PC-9 (cell line): Measurements from ENCODE around the gene ZNF506. TPM values are rescaled to one million over a fixed set of nuclear protein-coding genes. Genes with fewer than 3 reads are reported as not detected.
"Not testable (repeated sequence)": the region's sequence is repeated elsewhere in the genome, so short reads cannot be mapped to it uniquely, and the experiment has no call there.

Experiments
- BruUV-seq: library from RNA; stranded (reverse); fragments of 400-500 nt; replicated peaks from 2 replicates; lab custom pipeline; 2021; lab: Mats Ljungman, UMichigan
- CTCF ChIA-PET: fragments of 300-600 bp; sonication (Branson Sonifier 250); formaldehyde crosslinking; loops from one replicate; lab custom pipeline; 2022; ENCODE audit warnings: antibody characterized with exemption; lab: Charles Lee
- POLR2A ChIA-PET: fragments of 300-600 bp; sonication (Branson Sonifier 250); formaldehyde crosslinking; loops from one replicate; lab custom pipeline; 2022; ENCODE audit warnings: antibody characterized with exemption; ENCODE audit not compliant: unreplicated experiment; lab: Charles Lee
- DNase-seq, 2 experiments: peaks; one replicate each; pipeline versions ENCODE4 v3.0.0 to v3.0.0-alpha.2; 2015 to 2022; ENCODE audit warnings: mixed read lengths in 1 of 2
- H2AFZ ChIP-seq: fragments of 200-600 bp; sonication (generic); 2 replicates; pipeline ENCODE4 v1.8.1; 2017; ENCODE audit warnings: antibody characterized with exemption
- H3F3A ChIP-seq: fragments of 200-600 bp; sonication (generic); 2 replicates; pipeline ENCODE4 v1.8.1; 2017; ENCODE audit warnings: antibody characterized with exemption, mild to moderate bottlenecking, low read depth; ENCODE audit not compliant: insufficient read depth
- H3K27ac ChIP-seq: fragments of 200-600 bp; sonication (generic); 2 replicates; pipeline ENCODE4 v1.6.1; 2016; ENCODE audit warnings: mixed run types
- H3K27me3 ChIP-seq: fragments of 200-600 bp; sonication (generic); 2 replicates; pipeline ENCODE4 v1.6.1; 2016; ENCODE audit warnings: low read depth, mixed run types; ENCODE audit not compliant: insufficient read depth
- H3K36me3 ChIP-seq: fragments of 200-600 bp; sonication (generic); 2 replicates; pipeline ENCODE4 v1.6.1; 2016; ENCODE audit warnings: low read depth, mixed run types
- H3K4me1 ChIP-seq: fragments of 200-600 bp; sonication (generic); replicated peaks from 2 replicates; pipeline ENCODE4 v1.6.1; 2016; ENCODE audit warnings: mixed run types; ENCODE audit not compliant: insufficient read depth
- H3K4me2 ChIP-seq: fragments of 200-600 bp; sonication (generic); 2 replicates; pipeline ENCODE4 v1.6.1; 2017; ENCODE audit warnings: mixed run types
- H3K4me3 ChIP-seq: fragments of 200-600 bp; sonication (generic); 2 replicates; pipeline ENCODE4 v1.6.1; 2016; ENCODE audit warnings: mixed run types
- H3K79me2 ChIP-seq: fragments of 200-600 bp; sonication (generic); 2 replicates; pipeline ENCODE4 v1.6.1; 2017; ENCODE audit warnings: low read depth, mixed run types
- H3K9me2 ChIP-seq: fragments of 200-600 bp; sonication (generic); 2 replicates; pipeline ENCODE4 v1.8.1; 2017; ENCODE audit warnings: mild to moderate bottlenecking; ENCODE audit not compliant: insufficient read depth
- H3K9me3 ChIP-seq: fragments of 200-600 bp; sonication (generic); 2 replicates; pipeline ENCODE4 v1.8.1; 2016; ENCODE audit warnings: low read depth; ENCODE audit not compliant: insufficient read depth
- H4K20me1 ChIP-seq: fragments of 200-600 bp; sonication (generic); 2 replicates; pipeline ENCODE4 v1.8.1; 2017; ENCODE audit not compliant: insufficient read depth
- CTCF ChIP-seq: fragments of 200-600 bp; sonication (generic); conservative IDR thresholded peaks from 2 replicates; pipeline ENCODE4 v1.6.1; 2017; ENCODE audit warnings: mixed run types, antibody characterized with exemption, mild to moderate bottlenecking, moderate library complexity
- EZH2 ChIP-seq: fragments of 200-600 bp; sonication (generic); IDR thresholded peaks from 2 replicates; pipeline ENCODE4 v1.8.0; 2017; ENCODE audit warnings: antibody characterized with exemption, low read depth
- intact Hi-C: fragments of 100-400 bp; cut with micrococcal nuclease; formaldehyde crosslinking; loops from one replicate; pipeline ENCODE4 v1.10.0; 2022; ENCODE audit not compliant: unreplicated experiment
- total RNA-seq: library from RNA; stranded (reverse); gene quantifications from 2 replicates; pipeline ENCODE4 v1.2.3, GENCODE V29; 2021

Gene ZNF506
- total RNA-seq, 1 experiment from 2014 or later = 12.6 TPM

DNA sequence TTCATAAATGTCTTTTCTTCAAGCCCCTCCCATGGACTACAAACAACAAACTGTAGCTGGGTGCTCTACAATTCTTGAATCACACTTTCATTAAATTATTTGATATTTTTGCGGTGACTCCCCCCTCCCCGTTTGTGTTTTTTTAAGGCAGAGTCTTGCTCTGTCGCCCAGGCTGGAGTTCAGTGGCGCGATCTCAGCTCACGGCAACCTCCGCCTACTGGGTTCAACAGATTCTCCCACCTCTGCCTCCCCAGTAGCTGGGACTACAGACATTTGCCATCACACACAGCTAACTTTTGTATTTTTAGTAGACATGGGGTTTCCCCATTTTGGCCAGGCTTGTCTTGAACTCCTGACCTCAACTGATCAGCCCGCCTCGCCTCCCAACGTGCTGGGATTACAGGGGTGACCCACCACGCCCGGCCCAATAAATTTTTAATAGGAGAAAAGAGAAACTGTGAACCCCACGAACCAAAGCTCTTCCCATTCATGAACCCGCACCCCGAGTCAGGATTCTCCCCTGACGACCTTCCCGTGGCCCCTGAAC, 703 bp downstream of the ZNF506 start:
- intact Hi-C loops = loop anchor here (2.0 to 5.0 kb wide), 2 partner anchors 44 to 154 kb away; partner anchors contain the start of gene ZNF101
- Histone ChIP-seq H4K20me1 (no peaks in the 10 kb centered on the region), H3K4me1 (peaks cover 5% of the 10 kb centered on the region), H3K9me3 (peaks cover 46% of the 10 kb centered on the region), H2AFZ (peak overlapping the region; percentile 100), H3F3A (peaks cover 11% of the 10 kb centered on the region; the same call in 1 of the 2 replicates), H3K27ac (no peak overlapping the region; the same call in 1 of the 2 replicates), H3K4me2 (peak overlapping the region; percentile 95), H3K79me2 (peaks cover 28% of the 10 kb centered on the region; the same call in 1 of the 2 replicates), H3K27me3 (no peaks in the 10 kb centered on the region), H3K36me3 (peaks cover 25% of the 10 kb centered on the region), H3K4me3 (peak overlapping the region; percentile 83), H3K9me2 (no peaks in the 10 kb centered on the region)
- TF ChIP-seq EZH2 (no peak), CTCF (no peak)
- DNase-seq = no peak
- ChIA-PET CTCF (no interaction called here), POLR2A (interaction anchor here (0.5 to 1.3 kb wide), 6 partner anchors 8 to 206 kb away, joined by 3 to 7 read pairs (median 4); partner anchors contain the start of genes ZNF253 and ZNF93)
- no TSS peak for BruUV-seq

- CTCF ChIA-PET = no interaction called here
- Histone ChIP-seq H3K79me2 (peaks cover 33% of the 10 kb centered on the region; the same call in 1 of the 2 replicates), H3K9me3 (peaks cover 33% of the 10 kb centered on the region), H3K27me3 (no peaks in the 10 kb centered on the region), H3K9me2 (no peaks in the 10 kb centered on the region), H2AFZ (no peak overlapping the region), H3K4me1 (peaks cover 5% of the 10 kb centered on the region), H3F3A (peaks cover 11% of the 10 kb centered on the region; the same call in 1 of the 2 replicates), H3K36me3 (peaks cover 38% of the 10 kb centered on the region), H3K27ac (no peak overlapping the region), H4K20me1 (no peaks in the 10 kb centered on the region), H3K4me3 (no peak overlapping the region), H3K4me2 (no peak overlapping the region)
- BruUV-seq = no TSS peak
- no peak for DNase-seq
- intact Hi-C loops = no loop called here
- TF ChIP-seq CTCF = no peak
- TF ChIP-seq EZH2 = no peak
- POLR2A ChIA-PET = interaction anchor here (0.6 kb wide), 1 partner anchor 41 kb away, joined by 7 read pairs; no protein-coding TSS in a partner anchor
Measured at GRCh38 chr19:19817357-19817756, 4.2 kb downstream of the ZNF506 start.

GRCh38 chr19:19816679-19817078, 4.9 kb downstream of the ZNF506 start:
- Histone ChIP-seq H3K27ac (no peak overlapping the region), H4K20me1 (no peaks in the 10 kb centered on the region), H3K4me3 (no peak overlapping the region), H2AFZ (no peak overlapping the region), H3K9me2 (no peaks in the 10 kb centered on the region), H3F3A (0 out of 2 replicates have a peak, but pooled peaks cover 8% of the 10 kb centered on the region), H3K79me2 (peaks cover 33% of the 10 kb centered on the region; the same call in 1 of the 2 replicates), H3K27me3 (no peaks in the 10 kb centered on the region), H3K36me3 (peaks cover 38% of the 10 kb centered on the region), H3K9me3 (peaks cover 30% of the 10 kb centered on the region), H3K4me1 (no peaks in the 10 kb centered on the region), H3K4me2 (no peak overlapping the region)
- intact Hi-C loops = no loop called here
- POLR2A ChIA-PET = no interaction called here
- BruUV-seq = no TSS peak
- TF ChIP-seq EZH2 = no peak
- no peak for TF ChIP-seq CTCF
- CTCF ChIA-PET = no interaction called here
- DNase-seq = no peak

- H3K27ac ChIP-seq, H3K9me2 ChIP-seq, CTCF ChIA-PET, H3K4me2 ChIP-seq, BruUV-seq, H4K20me1 ChIP-seq, DNase-seq, intact Hi-C loops, H3K4me1 ChIP-seq, H3F3A ChIP-seq, H2AFZ ChIP-seq, H3K4me3 ChIP-seq, H3K27me3 ChIP-seq: not testable (repeated sequence)
- Histone ChIP-seq H3K36me3 (peaks cover 30% of the 10 kb centered on the region), H3K9me3 (peaks cover 27% of the 10 kb centered on the region), H3K79me2 (peaks cover 10% of the 10 kb centered on the region; the same call in 1 of the 2 replicates)
- POLR2A ChIA-PET = interaction anchor here (0.6 kb wide), 1 partner anchor 9 kb away, joined by 3 read pairs; the partner anchor contains the start of gene ZNF506
Measured at GRCh38 chr19:19811999-19812398, 9.6 kb downstream of the ZNF506 start.
